ENCODE measurements around the gene BCLAF3. TPM values are rescaled to one million over a fixed set of nuclear protein-coding genes. Genes with fewer than 3 reads are reported as not detected.

BCLAF3 gene
- total and polyA plus RNA-seq, 2 of the 4 experiments (the other 2 are of a cell fraction), result 1.6 TPM

DNA sequence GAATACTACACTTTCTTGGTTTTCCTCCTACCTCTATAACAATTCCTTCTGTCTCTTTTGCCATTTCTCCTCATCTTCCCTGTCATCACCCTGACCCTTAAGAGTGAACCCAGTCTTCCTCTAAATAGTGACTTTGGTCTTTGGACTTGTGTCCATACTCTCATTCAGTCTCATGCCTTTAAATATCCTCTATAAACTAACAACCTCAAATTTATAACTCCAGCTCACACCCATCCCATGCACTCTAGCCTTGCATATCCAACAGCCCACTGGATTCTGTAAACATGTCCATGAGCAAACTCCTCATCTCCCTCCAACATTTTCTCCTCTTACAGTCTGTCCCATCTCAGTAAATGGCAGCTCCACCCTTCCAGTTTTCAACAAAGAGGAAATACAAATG, 15.0 kb downstream of the BCLAF3 start:
- Histone ChIP-seq H3K4me3 (ENCODE audit: insufficient read depth, low read depth, low read length) (no peak overlapping the region), H3K27me3 (ENCODE audit: control insufficient read depth, insufficient read depth, low read length) (no peaks in the 10 kb centered on the region), H3K79me1 (ENCODE audit: low read depth in 1 of 2, low read length in 2 of 2) (peaks cover 0 to 10% of the 10 kb centered on the region in 2 experiments; a peak in 3 of 4 replicates), H2BK20ac (ENCODE audit: low read depth, low read length) (no peak overlapping the region), H4K91ac (ENCODE audit: insufficient read depth, low read depth, low read length) (no peak overlapping the region), H4K5ac (ENCODE audit: low read depth, low read length) (no peak overlapping the region), H3K27ac (ENCODE audit: insufficient read depth, low read length) (no peak overlapping the region), H2AFZ (replicated peaks; ENCODE audit: low read length, poor library complexity) (no peak overlapping the region), H4K20me1 (ENCODE audit: insufficient read depth, low read length) (no peaks in the 10 kb centered on the region; the same call in 1 of the 2 replicates), H3K9me1 (ENCODE audit: insufficient read depth, low read length) (peaks cover 3% of the 10 kb centered on the region; the same call in 1 of the 2 replicates), H3K23ac (ENCODE audit: low read depth, low read length) (no peak overlapping the region), H3K9ac (ENCODE audit: low read depth, low read length) (no peak overlapping the region), H4K8ac (ENCODE audit: low read depth in 2 of 2, low read length in 2 of 2) (no peak overlapping the region), H3K36me3 (ENCODE audit: control insufficient read depth, insufficient read depth, low read length) (no peaks in the 10 kb centered on the region), H3K14ac (replicated peaks; ENCODE audit: low read depth, low read length) (no peak overlapping the region), H3K4ac (ENCODE audit: low read depth, low read length) (no peak overlapping the region), H3K4me2 (ENCODE audit: low read depth, low read length) (no peak overlapping the region), H3K4me1 (ENCODE audit: control insufficient read depth, insufficient read depth, low read length) (no peaks in the 10 kb centered on the region), H2BK5ac (ENCODE audit: low read depth, low read length, poor library complexity, severe bottlenecking) (no peak overlapping the region), H2BK120ac (ENCODE audit: low read depth, low read length) (no peak overlapping the region), H3K18ac (ENCODE audit: low read depth, low read length) (no peak overlapping the region), H2AK9ac (replicated peaks; ENCODE audit: low read depth, low read length, poor library complexity) (no peak overlapping the region), H3K9me3 (ENCODE audit: control insufficient read depth, insufficient read depth, low read length) (peaks cover 5% of the 10 kb centered on the region; the same call in 1 of the 2 replicates), H2BK15ac (ENCODE audit: low read depth, low read length) (no peak overlapping the region), H3K56ac (ENCODE audit: extremely low read depth, insufficient read depth, low read length) (no peak overlapping the region), H2AK5ac (ENCODE audit: low read depth, low read length) (no peak overlapping the region)
- no peak for TF ChIP-seq CEBPB (IDR thresholded peaks at IDR 0.05; ENCODE audit: low read depth, low read length)
- in situ Hi-C loops (cut with MboI; ENCODE audit: low sequenced_read_pairs) (loop anchor here (25.0 kb wide), 1 partner anchor 614 kb away; no protein-coding TSS in a partner anchor), dilution Hi-C loops (cut with HindIII; ENCODE audit: low sequenced_read_pairs, unreplicated experiment) (no loop called here), intact Hi-C loops (cut with micrococcal nuclease) (no loop called here)
- ATAC-seq (ENCODE audit: low read depth), result no peak
- ChIA-PET POLR2A (ENCODE audit: unreplicated experiment) (no interaction called here), CTCF (interaction anchor here (1.1 kb wide), 1 partner anchor 13 kb away, joined by 3 read pairs; no protein-coding TSS in a partner anchor)
- no peak for DNase-seq
- no TSS peak for BruUV-seq (replicated peaks)
